GM21515 (cell line): ENCODE data around the gene MAST4.

Source experiments
- ATAC-seq: cut with Tn5 transposase; IDR thresholded peaks from one replicate; pipeline ENCODE4 v1.9.1; 2021; ENCODE audit not compliant: unreplicated experiment

MAST4 gene

DNA sequence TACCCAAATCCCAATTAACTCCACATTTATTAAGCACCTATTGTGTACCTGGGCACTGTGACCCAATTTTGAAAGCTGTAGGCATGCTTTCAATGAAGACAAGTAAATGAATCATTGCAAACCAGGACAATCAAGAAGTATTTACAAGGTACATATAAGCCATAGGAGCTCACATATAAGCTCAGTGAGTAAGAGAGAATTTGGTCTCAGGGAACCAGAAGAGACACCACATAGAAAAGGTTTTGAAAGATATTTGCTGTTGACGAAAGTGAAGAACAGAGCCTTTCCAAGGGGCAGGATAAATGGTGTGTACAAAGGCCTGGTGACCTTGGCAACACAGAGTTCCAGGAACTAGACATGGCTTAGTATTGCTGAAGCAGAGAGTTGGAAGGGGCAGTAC, 412.8 kb downstream of the MAST4 start:
- no peak for ATAC-seq

DNA sequence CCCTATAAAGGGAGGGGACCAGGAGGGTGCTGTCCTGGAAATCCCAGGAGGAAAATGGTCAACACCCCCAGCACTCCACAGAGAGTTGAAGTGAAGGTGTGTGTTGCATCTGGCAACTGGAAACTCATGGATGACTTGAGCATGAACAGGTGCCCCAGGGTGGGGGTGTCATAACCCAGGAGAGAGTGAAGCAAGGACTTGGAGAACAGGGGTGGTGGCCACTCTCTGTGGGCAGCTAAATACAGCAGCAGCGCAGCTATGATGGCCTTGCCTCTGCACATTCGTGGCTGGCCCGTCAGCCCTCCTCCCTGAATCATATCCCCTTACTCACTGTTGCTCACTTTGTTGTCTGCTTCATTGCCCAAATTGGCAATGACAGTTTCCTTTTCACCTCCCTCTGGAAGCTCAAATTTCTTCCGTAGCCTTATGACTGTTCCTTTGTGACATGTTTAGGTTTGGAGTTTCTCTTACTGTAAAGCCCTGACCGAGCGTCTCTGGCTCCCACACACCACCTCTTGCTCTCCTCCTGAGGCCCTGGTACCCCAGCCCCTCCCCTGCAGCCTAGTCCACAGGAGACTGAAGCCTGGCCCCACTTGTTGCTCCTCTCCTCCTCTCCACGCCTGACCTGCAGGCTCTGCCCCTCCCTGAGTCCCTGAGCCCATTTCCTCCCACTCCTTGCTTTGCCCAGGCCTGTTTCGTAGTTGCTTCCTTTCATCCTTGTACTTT, 414.7 kb downstream of the MAST4 start:
- no peak for ATAC-seq

- ATAC-seq, result no peak
Measured at GRCh38 chr5:67011422-67011821, 415.2 kb downstream of the MAST4 start.

GRCh38 chr5:67012171-67012570, 416.0 kb downstream of the MAST4 start:
- no peak for ATAC-seq

DNA sequence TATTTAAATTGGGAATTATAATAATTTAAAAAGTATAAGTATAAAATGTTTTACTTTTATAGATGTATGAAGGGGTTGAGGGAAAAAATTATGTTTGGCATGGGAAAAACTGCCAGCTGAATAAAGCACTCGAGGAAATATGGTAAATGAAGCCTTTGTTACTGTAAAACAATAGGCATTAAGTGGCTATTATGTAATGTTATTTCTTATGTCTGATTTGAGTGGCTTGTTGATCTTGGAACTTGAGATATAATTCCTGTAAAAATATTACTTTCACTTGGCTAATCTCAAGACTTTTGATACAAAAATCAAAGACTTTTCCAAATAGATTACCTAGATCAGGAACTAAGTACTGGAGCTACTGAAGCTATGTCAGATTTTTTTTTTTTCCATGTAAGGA, 417.5 kb downstream of the MAST4 start:
- no peak for ATAC-seq

DNA sequence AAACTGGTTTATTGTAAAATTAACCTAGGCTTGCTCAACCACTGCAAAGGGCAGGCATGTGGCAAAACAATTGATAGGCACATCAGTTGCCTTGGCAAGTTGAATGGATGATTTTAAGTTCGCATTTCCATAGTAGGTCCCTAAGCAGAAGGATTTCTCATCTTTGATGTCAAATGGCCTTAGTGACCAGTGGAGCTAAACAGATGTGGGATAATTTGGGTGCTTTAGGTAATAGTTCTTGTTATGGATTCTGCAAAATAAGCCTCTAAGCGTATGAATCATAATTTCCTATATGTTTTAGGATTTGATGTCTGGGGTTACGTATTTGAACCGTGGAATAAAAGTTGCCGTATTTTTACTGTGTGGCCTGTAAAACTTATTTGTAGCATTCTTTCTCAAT, 418.0 kb downstream of the MAST4 start:
- ATAC-seq, result no peak

DNA sequence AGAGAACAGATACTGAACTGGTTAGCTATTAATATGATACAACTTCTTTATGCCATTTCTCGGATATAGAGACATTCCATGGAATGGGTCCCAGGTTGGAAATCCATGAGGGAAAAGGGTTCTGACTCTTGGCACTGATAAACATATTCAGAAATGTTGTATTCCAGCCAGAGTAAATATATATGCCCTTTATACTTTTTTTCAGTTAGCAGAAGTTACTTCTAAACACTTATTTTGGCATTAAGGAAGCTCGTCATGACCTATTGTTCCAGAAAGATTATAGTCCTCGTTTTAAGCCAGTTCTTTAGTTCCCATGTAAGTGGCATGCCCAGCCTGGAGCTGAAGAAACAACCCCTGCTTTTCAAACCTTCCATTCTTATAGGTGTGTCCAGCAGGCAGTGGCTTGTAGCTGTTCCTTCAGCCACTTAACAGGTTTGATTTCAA, 418.8 kb downstream of the MAST4 start:
- ATAC-seq, result no peak

GRCh38 chr5:67015541-67016191, 419.5 kb downstream of the MAST4 start:
- ATAC-seq, result no peak

GRCh38 chr5:67019065-67019845, 423.1 kb downstream of the MAST4 start:
- no peak for ATAC-seq

DNA sequence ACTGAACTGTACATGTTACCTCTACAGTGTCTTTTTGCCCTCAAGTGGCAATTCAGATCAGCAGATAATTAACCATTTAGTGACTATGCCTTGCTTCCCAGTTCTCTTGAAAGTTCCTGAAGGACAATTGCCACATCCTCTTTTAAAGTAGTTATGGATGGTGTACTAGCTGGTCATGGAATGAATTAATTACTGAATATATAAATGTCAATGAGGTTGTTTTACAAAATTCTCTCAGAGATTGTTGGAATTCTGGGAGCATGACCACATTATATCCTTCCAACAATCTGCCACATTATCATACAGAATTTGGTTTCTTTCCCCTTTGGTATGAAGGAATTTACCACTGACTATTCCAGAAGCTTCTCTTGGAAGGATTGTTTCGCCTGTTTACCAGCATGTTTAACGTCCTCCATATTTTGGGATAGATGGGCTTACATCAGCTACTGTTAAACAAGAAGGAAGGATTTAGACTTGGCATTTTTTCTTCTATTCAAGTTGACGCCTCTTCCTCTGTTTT, 424.0 kb downstream of the MAST4 start:
- ATAC-seq, result no peak

- no peak for ATAC-seq
Measured at GRCh38 chr5:67021031-67021430, 424.8 kb downstream of the MAST4 start.

GRCh38 chr5:67021521-67021920, 425.3 kb downstream of the MAST4 start:
- ATAC-seq, result no peak

GRCh38 chr5:67021962-67022361, 425.8 kb downstream of the MAST4 start:
- ATAC-seq, result no peak

DNA sequence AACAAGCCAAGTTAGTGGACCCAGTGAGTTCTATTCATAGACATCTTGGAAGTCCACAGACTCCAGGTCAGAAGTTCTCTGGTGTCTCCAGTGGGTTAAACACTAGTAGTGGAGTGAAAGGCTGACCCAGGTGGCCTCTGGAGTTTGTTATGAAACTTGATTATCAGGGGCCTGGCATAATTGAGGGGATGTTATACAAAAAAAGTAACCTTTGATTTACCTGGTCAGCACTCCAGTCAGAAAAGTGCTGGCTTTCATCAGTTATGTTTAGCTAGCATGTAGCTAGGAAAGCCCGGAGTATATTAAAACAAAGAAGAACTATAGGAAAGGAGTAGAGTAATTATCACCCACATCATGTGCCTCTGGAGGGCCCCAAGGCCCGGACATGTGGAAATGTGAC, 429.3 kb downstream of the MAST4 start:
- ATAC-seq, result no peak

DNA sequence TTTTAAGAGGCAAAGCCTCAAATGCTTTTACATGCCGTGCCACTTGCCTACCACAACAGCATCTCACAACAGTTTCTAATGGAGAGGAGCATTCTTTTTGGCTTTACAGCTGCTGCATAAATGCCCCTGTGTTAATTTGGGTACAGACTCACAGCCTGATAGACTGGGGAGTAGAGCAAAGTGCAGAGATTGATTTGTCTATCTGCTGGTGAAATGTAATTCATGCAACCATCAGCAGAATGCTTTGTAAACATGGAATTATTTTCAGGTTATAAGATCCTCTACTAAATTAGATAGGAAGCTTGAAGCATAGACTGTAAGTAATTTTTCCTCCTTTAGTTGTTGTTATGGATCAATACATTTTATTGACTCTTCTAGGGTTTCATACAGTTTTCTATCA, 430.1 kb downstream of the MAST4 start:
- no peak for ATAC-seq

GRCh38 chr5:67027171-67027570, 431.0 kb downstream of the MAST4 start:
- ATAC-seq, result no peak

DNA sequence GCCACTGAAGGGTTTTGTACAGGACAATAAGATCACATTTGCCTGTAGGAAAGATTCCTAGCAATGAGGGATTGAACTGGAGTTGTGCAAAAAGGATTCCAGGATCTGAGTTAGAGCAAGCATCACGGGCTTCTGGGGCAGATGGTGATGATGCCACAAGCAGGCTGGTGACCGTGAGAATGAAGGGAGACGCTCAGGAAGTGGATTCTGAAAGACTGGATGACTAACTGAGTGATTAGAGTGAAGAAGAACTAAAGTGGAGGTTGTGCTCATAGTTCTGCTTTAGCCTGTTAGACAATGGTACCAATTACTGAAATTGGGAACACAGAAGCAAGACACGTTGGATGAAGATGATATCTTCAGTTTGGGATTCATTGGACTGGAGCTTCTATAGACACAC, 432.2 kb downstream of the MAST4 start:
- no peak for ATAC-seq

DNA sequence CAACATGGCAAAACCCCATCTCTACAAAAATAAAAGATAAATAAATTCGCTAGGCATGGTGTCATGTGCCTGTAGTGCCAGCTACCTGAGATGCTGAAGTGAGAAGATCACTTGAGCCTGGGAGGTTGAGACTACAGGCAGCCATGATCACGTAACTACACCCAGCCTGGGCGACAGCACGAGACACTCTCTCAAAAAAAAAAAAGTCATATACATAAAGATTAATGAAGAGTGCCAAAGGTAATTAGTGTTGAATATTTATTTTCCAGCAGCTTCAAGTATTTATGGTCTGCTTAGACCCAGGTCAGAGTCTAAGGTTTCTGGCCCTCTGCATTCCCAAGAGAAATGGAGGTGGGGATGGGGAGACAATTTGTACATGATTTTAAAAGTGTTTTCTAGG, 432.7 kb downstream of the MAST4 start:
- no peak for ATAC-seq

DNA sequence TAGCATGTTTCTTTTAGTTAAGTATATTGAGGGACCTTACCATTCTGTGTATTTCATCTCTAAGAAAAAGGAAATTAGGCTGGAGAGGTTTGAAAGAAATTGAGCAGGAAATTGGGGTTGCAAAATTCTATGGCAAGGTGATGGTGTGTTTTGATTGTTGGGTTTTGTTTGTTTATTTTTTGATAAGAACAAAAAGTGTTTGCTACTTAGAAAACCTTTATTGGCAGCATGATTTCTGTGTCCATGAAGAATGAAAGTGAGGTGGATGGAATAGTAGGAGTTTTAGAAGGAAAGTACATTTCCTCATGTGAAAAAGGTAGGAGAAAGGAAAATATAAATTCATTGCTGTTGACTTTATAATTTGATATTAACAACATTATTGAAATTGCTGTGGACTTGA, 433.3 kb downstream of the MAST4 start:
- no peak for ATAC-seq

- no peak for ATAC-seq
Measured at GRCh38 chr5:67030289-67031056, 434.3 kb downstream of the MAST4 start.

GRCh38 chr5:67031057-67031443, 434.9 kb downstream of the MAST4 start:
- no peak for ATAC-seq
